ENCODE data around the gene WNT4. TPM values are rescaled to one million over a fixed set of nuclear protein-coding genes. Genes with fewer than 3 reads are reported as not detected.

The WNT4 gene
- not detected in 2 replicates for total RNA-seq (2014; rRNA removed)
- 0.07 TPM for polyA plus RNA-seq (2012)

GRCh38 chr1:22143065-22144033, at the start of gene WNT4:
Gene WNT4, minus strand, starts transcription at chr1:22143097. Its CDS starts 175 bp downstream, at chr1:22142922.
- no peak for DNase-seq (ENCODE audit: low read depth)

GRCh38 chr1:22190731-22191130, 47.8 kb upstream of the WNT4 start:
- DNase-seq (ENCODE audit: low read depth): no peak

GRCh38 chr1:22190251-22190650, 47.4 kb upstream of the WNT4 start:
- no peak for DNase-seq (ENCODE audit: low read depth)

- DNase-seq (ENCODE audit: low read depth): no peak
These were observed 46.7 kb upstream of the WNT4 start for GRCh38 chr1:22189619-22190018.

GRCh38 chr1:22188914-22189313, 46.0 kb upstream of the WNT4 start:
- DNase-seq (ENCODE audit: low read depth): no peak

- no peak for DNase-seq (ENCODE audit: low read depth)
These were observed 45.5 kb upstream of the WNT4 start for GRCh38 chr1:22188436-22188835.

- DNase-seq (ENCODE audit: low read depth): no peak
These were observed 43.4 kb upstream of the WNT4 start for GRCh38 chr1:22186311-22186710.

- peak; percentile 20 for DNase-seq (ENCODE audit: low read depth)
These were observed 42.2 kb upstream of the WNT4 start for GRCh38 chr1:22184892-22185612.

- DNase-seq (ENCODE audit: low read depth): no peak
These were observed 41.6 kb upstream of the WNT4 start for GRCh38 chr1:22184454-22184853.

- no peak for DNase-seq (ENCODE audit: low read depth)
These were observed 39.8 kb upstream of the WNT4 start for GRCh38 chr1:22182715-22183114.

GRCh38 chr1:22179197-22179803, 36.4 kb upstream of the WNT4 start:
- no peak for DNase-seq (ENCODE audit: low read depth)

- DNase-seq (ENCODE audit: low read depth): no peak
These were observed 34.6 kb upstream of the WNT4 start for GRCh38 chr1:22177354-22178003.

GRCh38 chr1:22176258-22176657, 33.4 kb upstream of the WNT4 start:
- DNase-seq (ENCODE audit: low read depth): no peak

- no peak for DNase-seq (ENCODE audit: low read depth)
These were observed 31.7 kb upstream of the WNT4 start for GRCh38 chr1:22174446-22175220.

- DNase-seq (ENCODE audit: low read depth): no peak
These were observed 29.2 kb upstream of the WNT4 start for GRCh38 chr1:22171951-22172715.

- DNase-seq (ENCODE audit: low read depth): no peak
These were observed 26.9 kb upstream of the WNT4 start for GRCh38 chr1:22169816-22170215.

GRCh38 chr1:22168412-22168973, 25.6 kb upstream of the WNT4 start:
- no peak for DNase-seq (ENCODE audit: low read depth)

GRCh38 chr1:22166439-22166838, 23.5 kb upstream of the WNT4 start:
- DNase-seq (ENCODE audit: low read depth): no peak

Data from LHCN-M2 (cell line).